AML-193 (cell line): ENCODE results near the gene DZIP3.
"Not testable (repeated sequence)": the region's sequence is repeated elsewhere in the genome, so short reads cannot be mapped to it uniquely, and the experiment has no call there.

Experiments used
- DNase-seq, 2 experiments: peaks; one replicate each; lab custom pipeline; 2025; lab: John Stamatoyannopoulos, UW

DZIP3 gene

GRCh38 chr3:108598375-108598774, 8.9 kb downstream of the DZIP3 start:
- DNase-seq, result no peak

GRCh38 chr3:108599677-108600409, 10.3 kb downstream of the DZIP3 start:
- no peak for DNase-seq

- no peak for DNase-seq
These were observed 12.9 kb downstream of the DZIP3 start for GRCh38 chr3:108602249-108602934.

GRCh38 chr3:108602935-108603294, 13.4 kb downstream of the DZIP3 start:
- no peak for DNase-seq

GRCh38 chr3:108603691-108604090, 14.2 kb downstream of the DZIP3 start:
- DNase-seq, result peak in 1 of 2 experiments; percentile 30

GRCh38 chr3:108605028-108605427, 15.5 kb downstream of the DZIP3 start:
- DNase-seq, result no peak

GRCh38 chr3:108605491-108605890, 16.0 kb downstream of the DZIP3 start:
- DNase-seq, result no peak

- no peak for DNase-seq
These were observed 19.2 kb downstream of the DZIP3 start for GRCh38 chr3:108608750-108609149.

- DNase-seq, result no peak
These were observed 21.1 kb downstream of the DZIP3 start for GRCh38 chr3:108610651-108611050.

- not testable (repeated sequence) for DNase-seq
These were observed 26.6 kb downstream of the DZIP3 start for GRCh38 chr3:108616090-108616489.

- DNase-seq, result no peak
These were observed 30.7 kb downstream of the DZIP3 start for GRCh38 chr3:108620250-108620649.

- DNase-seq, result no peak
These were observed 34.0 kb downstream of the DZIP3 start for GRCh38 chr3:108623504-108623903.

- no peak for DNase-seq
These were observed 40.5 kb downstream of the DZIP3 start for GRCh38 chr3:108629974-108630373.

- no peak for DNase-seq
These were observed 53.0 kb downstream of the DZIP3 start for GRCh38 chr3:108642526-108642925.

GRCh38 chr3:108645364-108645763, 55.8 kb downstream of the DZIP3 start:
- DNase-seq, result no peak

GRCh38 chr3:108655664-108656063, 66.1 kb downstream of the DZIP3 start:
- not testable (repeated sequence) for DNase-seq

- DNase-seq, result no peak
These were observed 72.2 kb downstream of the DZIP3 start for GRCh38 chr3:108661699-108662098.

- DNase-seq, result peak; percentile 87 to 93
These were observed 72.7 kb downstream of the DZIP3 start for GRCh38 chr3:108662142-108662738.

GRCh38 chr3:108664266-108664665, 74.7 kb downstream of the DZIP3 start:
- DNase-seq, result no peak

- no peak for DNase-seq
These were observed 77.8 kb downstream of the DZIP3 start for GRCh38 chr3:108667312-108667711.

- DNase-seq, result no peak
These were observed 79.7 kb downstream of the DZIP3 start for GRCh38 chr3:108669208-108669607.

GRCh38 chr3:108672701-108673100, 83.2 kb downstream of the DZIP3 start:
- no peak for DNase-seq

GRCh38 chr3:108673988-108674661, 84.6 kb downstream of the DZIP3 start:
- DNase-seq, result no peak
